CD4-positive, alpha-beta memory T cell (primary cell): ENCODE measurements around the gene PEAK3. TPM values are rescaled to one million over a fixed set of nuclear protein-coding genes. Genes with fewer than 3 reads are reported as not detected.

Experiments used
- CTCF ChIA-PET: fragments of 350-600 bp; sonication (Branson Sonifier 250); formaldehyde crosslinking; loops from one replicate; lab custom pipeline; 2021; ENCODE audit warnings: inconsistent platforms; ENCODE audit not compliant: partially characterized antibody; lab: Charles Lee
- POLR2A ChIA-PET: fragments of 350-600 bp; sonication (Branson Sonifier 250); formaldehyde crosslinking; loops from one replicate; lab custom pipeline; 2021; ENCODE audit not compliant: partially characterized antibody; lab: Charles Lee
- DNase-seq, 5 donors: peaks; one replicate each; pipeline versions ENCODE4 v3.0.0 to v3.0.0-alpha.2; 2020 to 2022; ENCODE audit warnings: mixed read lengths in 1 of 5
- H3K27ac ChIP-seq: one replicate; pipeline ENCODE4 v1.7.0; 2013; ENCODE audit warnings: low read depth, low read length
- H3K27me3 ChIP-seq: 2 replicates; pipeline ENCODE4 v1.7.0; 2013; ENCODE audit warnings: mild to moderate bottlenecking, low read length, moderate library complexity; ENCODE audit not compliant: insufficient read depth
- H3K36me3 ChIP-seq: 2 replicates; pipeline ENCODE4 v1.7.0; 2013; ENCODE audit warnings: mild to moderate bottlenecking, low read length, moderate library complexity; ENCODE audit not compliant: insufficient read depth
- H3K4me1 ChIP-seq: 2 replicates; pipeline ENCODE4 v1.7.0; 2013; ENCODE audit warnings: mild to moderate bottlenecking, low read length, moderate library complexity; ENCODE audit not compliant: insufficient read depth
- H3K4me3 ChIP-seq, 2 donors: one replicate each; pipeline ENCODE4 v1.7.0; 2013; ENCODE audit warnings: low read length in 2 of 2, mild to moderate bottlenecking in 1 of 2
- H3K9me3 ChIP-seq, 2 donors: one replicate each; pipeline ENCODE4 v1.7.0; 2013; ENCODE audit warnings: low read length in 2 of 2, control low read depth in 1 of 2; ENCODE audit not compliant: control insufficient read depth in 1 of 2
- H3K27ac Mint-ChIP-seq, 7 donors: one replicate each; pipeline ENCODE4 v1.8.0; 2020 to 2021; ENCODE audit warnings: mixed read lengths in 7 of 7, mild to moderate bottlenecking in 6 of 7, inconsistent platforms in 3 of 7, moderate library complexity in 3 of 7
- H3K27me3 Mint-ChIP-seq, 2 donors: one replicate each; pipeline ENCODE4 v1.8.0; 2020 to 2021; ENCODE audit warnings: mixed read lengths in 2 of 2
- H3K36me3 Mint-ChIP-seq, 2 donors: one replicate each; pipeline ENCODE4 v1.8.0; 2020 to 2021; ENCODE audit warnings: mixed read lengths in 2 of 2, inconsistent platforms in 1 of 2, mild to moderate bottlenecking in 1 of 2
- H3K4me1 Mint-ChIP-seq, 4 donors: one replicate each; pipeline ENCODE4 v1.8.0; 2020 to 2021; ENCODE audit warnings: mixed read lengths in 4 of 4, mild to moderate bottlenecking in 1 of 4
- H3K4me3 Mint-ChIP-seq, 8 donors: one replicate each; pipeline ENCODE4 v1.8.0; 2020 to 2021; ENCODE audit warnings: mixed read lengths in 8 of 8, mild to moderate bottlenecking in 7 of 8, moderate library complexity in 6 of 8, inconsistent platforms in 3 of 8
- H3K9me3 Mint-ChIP-seq, 8 donors: one replicate each; pipeline ENCODE4 v1.8.0; 2020 to 2021; ENCODE audit warnings: mixed read lengths in 8 of 8, mild to moderate bottlenecking in 5 of 8, inconsistent platforms in 3 of 8, moderate library complexity in 1 of 8
- intact Hi-C: fragments of 100-400 bp; cut with micrococcal nuclease; formaldehyde crosslinking; loops from one replicate; pipeline ENCODE4 v1.15.1; 2023
- polyA plus RNA-seq, 2 donors: library from polyadenylated mRNA; unstranded; fragments of 300-500 nt; fragmentation: Illumina TruSeq; gene quantifications; one replicate each; pipeline ENCODE4 v1.2.3, GENCODE V29; 2021
- total RNA-seq, 2 experiments: library from RNA; stranded (reverse); gene quantifications; one replicate each; pipeline ENCODE4 v1.2.3, GENCODE V29; 2021

Gene PEAK3
- total and polyA plus RNA-seq, 4 experiments from 2014 or later: 0.07 to 0.11 (median 0.07) TPM; not detected in 1

DNA sequence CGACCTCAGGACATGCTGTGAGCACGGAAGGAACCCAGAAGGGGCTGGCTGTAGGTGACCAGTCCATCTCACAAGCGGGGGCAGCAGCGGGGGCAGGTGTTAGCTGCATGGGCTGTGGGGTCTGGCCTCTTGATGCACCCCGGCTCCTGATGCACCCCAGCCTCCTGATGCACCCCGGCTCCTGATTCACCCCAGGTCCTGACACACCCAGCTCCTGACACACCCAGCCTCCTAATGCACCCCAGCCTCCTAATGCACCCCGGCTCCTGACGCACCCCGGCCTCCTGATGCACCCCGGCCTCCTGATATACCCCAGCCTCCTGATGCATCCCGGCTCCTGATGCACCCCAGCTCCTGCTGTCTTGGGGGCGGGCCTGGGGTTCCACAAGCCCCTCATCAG, 39.0 kb upstream of the PEAK3 start:
- Histone ChIP-seq H3K27ac (no peak overlapping the region), H3K4me1 (peaks cover 4% of the 10 kb centered on the region), H3K9me3 (no peaks in the 10 kb centered on the region), H3K4me3 (no peak overlapping the region), H3K27me3 (no peaks in the 10 kb centered on the region), H3K36me3 (peaks cover 6% of the 10 kb centered on the region)
- Mint-ChIP-seq H3K27me3 (no peaks in the 10 kb centered on the region), H3K4me1 (peaks cover 3 to 5% (median 3%) of the 10 kb centered on the region in 4 donors), H3K9me3 (peaks cover 0 to 5% (median under 1%) of the 10 kb centered on the region in 8 donors), H3K36me3 (peaks cover 4 to 21% of the 10 kb centered on the region in 2 donors), H3K4me3 (no peak overlapping the region), H3K27ac (no peak overlapping the region)
- ChIA-PET POLR2A (interaction anchor here (0.6 kb wide), 1 partner anchor 129 kb away, joined by 4 read pairs; no protein-coding TSS in a partner anchor), CTCF (no interaction called here)
- DNase-seq: no peak
- intact Hi-C loops: no loop called here

- Histone ChIP-seq H3K9me3 (no peaks in the 10 kb centered on the region), H3K27me3 (no peaks in the 10 kb centered on the region), H3K36me3 (peaks cover 6% of the 10 kb centered on the region), H3K27ac (no peak overlapping the region), H3K4me1 (no peaks in the 10 kb centered on the region), H3K4me3 (no peak overlapping the region)
- intact Hi-C loops: no loop called here
- ChIA-PET POLR2A (no interaction called here), CTCF (no interaction called here)
- H3K27me3 Mint-ChIP-seq: peaks cover 0 to under 1% of the 10 kb centered on the region in 2 donors
- H3K9me3 Mint-ChIP-seq: peaks cover 0 to 14% (median 8%) of the 10 kb centered on the region in 8 donors
- H3K4me1 Mint-ChIP-seq: peaks cover 0 to 2% (median 0%) of the 10 kb centered on the region in 4 donors
- H3K36me3 Mint-ChIP-seq: peaks cover under 1 to 15% of the 10 kb centered on the region in 2 donors
- H3K4me3 Mint-ChIP-seq: no peak overlapping the region
- H3K27ac Mint-ChIP-seq: no peak overlapping the region
- no peak for DNase-seq
Measured at GRCh38 chr19:2320049-2320448, 38.1 kb upstream of the PEAK3 start.

- POLR2A ChIA-PET: no interaction called here
- Mint-ChIP-seq H3K27me3 (peaks cover 2 to 4% of the 10 kb centered on the region in 2 donors), H3K27ac (no peak overlapping the region), H3K9me3 (peaks cover 0 to 19% (median 13%) of the 10 kb centered on the region in 8 donors), H3K36me3 (peaks cover 4 to 12% of the 10 kb centered on the region in 2 donors), H3K4me3 (no peak overlapping the region), H3K4me1 (peaks cover 0 to 2% (median 0%) of the 10 kb centered on the region in 4 donors)
- DNase-seq: no peak
- no peaks in the 10 kb centered on the region for H3K9me3 ChIP-seq
- no peaks in the 10 kb centered on the region for H3K4me1 ChIP-seq
- no peak overlapping the region for H3K4me3 ChIP-seq
- no peaks in the 10 kb centered on the region for H3K27me3 ChIP-seq
- H3K36me3 ChIP-seq: peaks cover 2% of the 10 kb centered on the region
- intact Hi-C loops: no loop called here
- CTCF ChIA-PET: interaction anchor here (0.7 kb wide), 1 partner anchor 328 kb away, joined by 3 read pairs; no protein-coding TSS in a partner anchor
- H3K27ac ChIP-seq: no peak overlapping the region
Measured at GRCh38 chr19:2319551-2319950, 37.6 kb upstream of the PEAK3 start.

DNA sequence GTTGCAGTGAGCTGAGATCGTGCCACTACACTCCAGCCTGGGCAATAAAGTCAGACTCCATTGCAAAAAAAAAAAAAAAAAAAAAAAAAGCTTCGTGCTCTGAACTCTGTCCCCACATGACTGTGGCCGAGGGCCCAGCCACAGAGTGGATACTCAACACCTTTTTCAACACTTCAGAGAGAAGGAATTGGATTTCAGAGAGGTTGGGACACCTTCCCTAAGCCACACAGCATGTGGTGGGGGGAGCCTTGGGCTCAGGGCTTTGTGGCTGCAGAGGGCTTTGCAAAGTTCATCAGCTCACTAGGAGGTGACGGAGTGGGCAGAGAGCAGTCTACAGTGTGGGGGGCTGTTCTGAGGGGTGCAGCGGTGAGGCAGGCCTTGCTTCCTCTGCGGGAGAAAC, 36.9 kb upstream of the PEAK3 start:
- DNase-seq: no peak
- no peaks in the 10 kb centered on the region for H3K36me3 ChIP-seq
- no peaks in the 10 kb centered on the region for H3K4me1 ChIP-seq
- H3K4me1 Mint-ChIP-seq: peaks cover 0 to 2% (median 0%) of the 10 kb centered on the region in 4 donors
- no peak overlapping the region for H3K27ac Mint-ChIP-seq
- H3K9me3 ChIP-seq: no peaks in the 10 kb centered on the region
- H3K27me3 ChIP-seq: no peaks in the 10 kb centered on the region
- no peak overlapping the region for H3K27ac ChIP-seq
- H3K36me3 Mint-ChIP-seq: peaks cover 4 to 9% of the 10 kb centered on the region in 2 donors
- H3K27me3 Mint-ChIP-seq: peaks cover 3 to 9% of the 10 kb centered on the region in 2 donors
- intact Hi-C loops: no loop called here
- POLR2A ChIA-PET: interaction anchor here (0.6 kb wide), 1 partner anchor 18 kb away, joined by 3 read pairs; no protein-coding TSS in a partner anchor
- CTCF ChIA-PET: interaction anchor here (0.7 to 0.9 kb wide), 2 partner anchors 45 to 328 kb away, joined by 3 read pairs; no protein-coding TSS in a partner anchor
- peaks cover 0 to 25% (median 14%) of the 10 kb centered on the region in 8 donors for H3K9me3 Mint-ChIP-seq
- no peak overlapping the region for H3K4me3 ChIP-seq
- H3K4me3 Mint-ChIP-seq: no peak overlapping the region

GRCh38 chr19:2317756-2318155, 35.8 kb upstream of the PEAK3 start:
- H3K4me3 Mint-ChIP-seq: no peak overlapping the region
- no peak overlapping the region for H3K27ac Mint-ChIP-seq
- no peak for DNase-seq
- intact Hi-C loops: no loop called here
- peaks cover 0 to 25% (median 15%) of the 10 kb centered on the region in 8 donors for H3K9me3 Mint-ChIP-seq
- peaks cover 11 to 16% of the 10 kb centered on the region in 2 donors for H3K27me3 Mint-ChIP-seq
- Histone ChIP-seq H3K27ac (no peak overlapping the region), H3K4me1 (no peaks in the 10 kb centered on the region), H3K4me3 (no peak overlapping the region), H3K36me3 (no peaks in the 10 kb centered on the region), H3K27me3 (peaks cover 4% of the 10 kb centered on the region), H3K9me3 (no peaks in the 10 kb centered on the region)
- H3K4me1 Mint-ChIP-seq: peaks cover 0 to 2% (median 0%) of the 10 kb centered on the region in 4 donors
- CTCF ChIA-PET: interaction anchor here (3.2 kb wide), 1 partner anchor 44 kb away, joined by 8 read pairs; no protein-coding TSS in a partner anchor
- peaks cover 4% of the 10 kb centered on the region in 2 donors for H3K36me3 Mint-ChIP-seq
- POLR2A ChIA-PET: no interaction called here

DNA sequence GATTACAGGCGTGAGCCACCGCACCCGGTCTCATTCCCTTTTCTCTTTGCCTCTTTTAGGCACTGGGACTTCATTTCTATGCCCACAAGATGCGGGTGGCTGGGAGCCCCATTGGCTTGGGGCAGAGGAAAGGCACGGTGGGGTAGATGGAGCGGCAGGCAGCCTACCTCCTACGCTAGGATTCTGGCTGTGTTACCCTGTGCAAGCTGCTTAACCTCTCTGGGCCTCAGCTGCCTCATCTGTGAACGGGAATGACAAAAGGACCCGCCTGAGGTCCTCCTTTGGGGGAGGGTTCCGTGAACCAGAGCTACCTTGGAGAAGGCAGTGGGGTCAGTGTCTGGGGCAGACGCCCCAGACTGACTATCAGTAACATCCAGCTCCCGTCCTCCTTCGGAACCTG, 35.3 kb upstream of the PEAK3 start:
- CTCF ChIA-PET: interaction anchor here (1.1 to 3.2 kb wide), 5 partner anchors 11 to 162 kb away, joined by 3 to 8 read pairs (median 4); partner anchors contain the start of genes LSM7 and SPPL2B
- peaks cover 0 to 2% (median 0%) of the 10 kb centered on the region in 4 donors for H3K4me1 Mint-ChIP-seq
- no peak overlapping the region for H3K27ac Mint-ChIP-seq

GRCh38 chr19:2315818-2316353, 33.9 kb upstream of the PEAK3 start:
- no peak overlapping the region for H3K27ac ChIP-seq
- CTCF ChIA-PET: interaction anchor here (1.1 to 3.2 kb wide), 8 partner anchors 12 to 160 kb away, joined by 3 to 8 read pairs (median 4); partner anchors contain the start of genes LSM7, PLEKHJ1 and SPPL2B
- H3K27me3 ChIP-seq: peaks cover 5% of the 10 kb centered on the region
- Mint-ChIP-seq H3K27ac (no peak overlapping the region), H3K4me1 (peaks cover 0 to 2% (median 0%) of the 10 kb centered on the region in 4 donors), H3K27me3 (peaks cover 11 to 16% of the 10 kb centered on the region in 2 donors), H3K4me3 (no peak overlapping the region), H3K9me3 (peaks cover 0 to 25% (median 15%) of the 10 kb centered on the region in 8 donors), H3K36me3 (peaks cover 0 to 4% of the 10 kb centered on the region in 2 donors)
- H3K9me3 ChIP-seq: no peaks in the 10 kb centered on the region
- no peaks in the 10 kb centered on the region for H3K36me3 ChIP-seq
- no peak for DNase-seq
- POLR2A ChIA-PET: interaction anchor here (1.4 kb wide), 1 partner anchor 44 kb away, joined by 5 read pairs; no protein-coding TSS in a partner anchor
- no peak overlapping the region for H3K4me3 ChIP-seq
- no peaks in the 10 kb centered on the region for H3K4me1 ChIP-seq
- intact Hi-C loops: no loop called here

More for the DNA sequence above, 35.3 kb upstream of the PEAK3 start:
- Mint-ChIP-seq H3K9me3 (peaks cover 0 to 25% (median 15%) of the 10 kb centered on the region in 8 donors), H3K4me3 (no peak overlapping the region), H3K36me3 (peaks cover 3 to 4% of the 10 kb centered on the region in 2 donors), H3K27me3 (peaks cover 11 to 16% of the 10 kb centered on the region in 2 donors)
- Histone ChIP-seq H3K4me3 (no peak overlapping the region), H3K9me3 (no peaks in the 10 kb centered on the region), H3K4me1 (no peaks in the 10 kb centered on the region), H3K27me3 (peaks cover 5% of the 10 kb centered on the region), H3K36me3 (no peaks in the 10 kb centered on the region), H3K27ac (no peak overlapping the region)
- intact Hi-C loops: no loop called here
- DNase-seq: no peak
- POLR2A ChIA-PET: no interaction called here
